Measurements from ENCODE around the gene MAP4K5. TPM values are rescaled to one million over a fixed set of nuclear protein-coding genes. Genes with fewer than 3 reads are reported as not detected.

Gene MAP4K5
- total RNA-seq, 1 experiment from 2014 or later, result 111 TPM

- no peaks in the 10 kb centered on the region for H3K27me3 ChIP-seq (ENCODE audit: low read length)
- no peaks in the 10 kb centered on the region for H3K4me1 ChIP-seq (ENCODE audit: insufficient read depth, low read length)
- H3K36me3 ChIP-seq (ENCODE audit: low read depth, low read length), result no peaks in the 10 kb centered on the region
- BruUV-seq (replicated peaks), result no TSS peak
- no peak overlapping the region for H2AFZ ChIP-seq (ENCODE audit: low read length)
- H3K4me2 ChIP-seq (ENCODE audit: low read length), result no peak overlapping the region
- no peak overlapping the region for H3K9ac ChIP-seq (ENCODE audit: low read length)
- no peak overlapping the region for H3K4me3 ChIP-seq (ENCODE audit: low read length)
- TF ChIP-seq EZH2 (IDR thresholded peaks at IDR 0.05; ENCODE audit: low read length, unreplicated experiment) (no peak), EZH2phosphoT487 (IDR thresholded peaks at IDR 0.05; ENCODE audit: borderline replicate concordance, low read length) (no peak), CTCF (conservative IDR thresholded peaks at IDR 0.05; ENCODE audit: low read depth, low read length) (no peak)
- H4K20me1 ChIP-seq (ENCODE audit: low read length), result no peaks in the 10 kb centered on the region
- intact Hi-C loops (cut with micrococcal nuclease), result no loop called here
- ChIA-PET POLR2A (ENCODE audit: unreplicated experiment) (no interaction called here), CTCF (no interaction called here)
- DNase-seq, result no peak
- H3K79me2 ChIP-seq (ENCODE audit: low read length), result no peaks in the 10 kb centered on the region
- H3K9me2 ChIP-seq (replicated peaks; ENCODE audit: low read length), result no peaks in the 10 kb centered on the region
- no peak overlapping the region for H3K27ac ChIP-seq (ENCODE audit: low read length)
- no peaks in the 10 kb centered on the region for H3F3A ChIP-seq (ENCODE audit: low read length, unreplicated experiment)
- H3K9me3 ChIP-seq (ENCODE audit: low read length), result no peaks in the 10 kb centered on the region
- ATAC-seq, result no peak
Measured at GRCh38 chr14:50373959-50374358, 158.4 kb downstream of the MAP4K5 start.

- ATAC-seq, result no peak
- H2AFZ ChIP-seq (ENCODE audit: low read length), result no peak overlapping the region
- intact Hi-C loops (cut with micrococcal nuclease), result no loop called here
Measured at GRCh38 chr14:50371546-50371945, 160.8 kb downstream of the MAP4K5 start.

More at GRCh38 chr14:50371546-50371945, 160.8 kb downstream of the MAP4K5 start:
- ChIA-PET POLR2A (ENCODE audit: unreplicated experiment) (no interaction called here), CTCF (no interaction called here)
- Histone ChIP-seq H3K9ac (ENCODE audit: low read length) (no peak overlapping the region), H3F3A (ENCODE audit: low read length, unreplicated experiment) (no peaks in the 10 kb centered on the region), H3K27ac (ENCODE audit: low read length) (no peak overlapping the region), H4K20me1 (ENCODE audit: low read length) (no peaks in the 10 kb centered on the region), H3K4me3 (ENCODE audit: low read length) (no peak overlapping the region), H3K4me1 (ENCODE audit: insufficient read depth, low read length) (no peaks in the 10 kb centered on the region), H3K79me2 (ENCODE audit: low read length) (no peaks in the 10 kb centered on the region), H3K27me3 (ENCODE audit: low read length) (no peaks in the 10 kb centered on the region), H3K9me2 (replicated peaks; ENCODE audit: low read length) (no peaks in the 10 kb centered on the region), H3K4me2 (ENCODE audit: low read length) (no peak overlapping the region), H3K36me3 (ENCODE audit: low read depth, low read length) (no peaks in the 10 kb centered on the region), H3K9me3 (ENCODE audit: low read length) (no peaks in the 10 kb centered on the region)
- no peak for TF ChIP-seq CTCF (conservative IDR thresholded peaks at IDR 0.05; ENCODE audit: low read depth, low read length)
- TF ChIP-seq EZH2 (IDR thresholded peaks at IDR 0.05; ENCODE audit: low read length, unreplicated experiment), result no peak
- TF ChIP-seq EZH2phosphoT487 (IDR thresholded peaks at IDR 0.05; ENCODE audit: borderline replicate concordance, low read length), result no peak
- BruUV-seq (replicated peaks), result no TSS peak
- DNase-seq, result no peak

Other genes starting within 250 kb of the MAP4K5 start
- gene L2HGDH, start 220.3 kb downstream of the MAP4K5 start, total RNA-seq (2014; rRNA removed), result 27.8 and 41.6 TPM in 2 replicates
- gene DMAC2L, start 220.2 kb downstream of the MAP4K5 start, total RNA-seq (2014; rRNA removed), result 2.3 and 18.1 TPM in 2 replicates
- 7.1 and 14.4 TPM in 2 replicates for gene CDKL1, start 135.7 kb downstream of the MAP4K5 start, total RNA-seq (2014; rRNA removed)
- 0.63 and 1.3 TPM in 2 replicates for gene ATL1, start 27.6 kb upstream of the MAP4K5 start, total RNA-seq (2014; rRNA removed)
- 66.2 and 87.1 TPM in 2 replicates for gene SAV1, start 135.7 kb upstream of the MAP4K5 start, total RNA-seq (2014; rRNA removed)